ENCODE results near the gene FASTKD1. TPM values are rescaled to one million over a fixed set of nuclear protein-coding genes. Genes with fewer than 3 reads are reported as not detected.
"Not testable (repeated sequence)": the region's sequence is repeated elsewhere in the genome, so short reads cannot be mapped to it uniquely, and the experiment has no call there.

Gene FASTKD1, protein sequence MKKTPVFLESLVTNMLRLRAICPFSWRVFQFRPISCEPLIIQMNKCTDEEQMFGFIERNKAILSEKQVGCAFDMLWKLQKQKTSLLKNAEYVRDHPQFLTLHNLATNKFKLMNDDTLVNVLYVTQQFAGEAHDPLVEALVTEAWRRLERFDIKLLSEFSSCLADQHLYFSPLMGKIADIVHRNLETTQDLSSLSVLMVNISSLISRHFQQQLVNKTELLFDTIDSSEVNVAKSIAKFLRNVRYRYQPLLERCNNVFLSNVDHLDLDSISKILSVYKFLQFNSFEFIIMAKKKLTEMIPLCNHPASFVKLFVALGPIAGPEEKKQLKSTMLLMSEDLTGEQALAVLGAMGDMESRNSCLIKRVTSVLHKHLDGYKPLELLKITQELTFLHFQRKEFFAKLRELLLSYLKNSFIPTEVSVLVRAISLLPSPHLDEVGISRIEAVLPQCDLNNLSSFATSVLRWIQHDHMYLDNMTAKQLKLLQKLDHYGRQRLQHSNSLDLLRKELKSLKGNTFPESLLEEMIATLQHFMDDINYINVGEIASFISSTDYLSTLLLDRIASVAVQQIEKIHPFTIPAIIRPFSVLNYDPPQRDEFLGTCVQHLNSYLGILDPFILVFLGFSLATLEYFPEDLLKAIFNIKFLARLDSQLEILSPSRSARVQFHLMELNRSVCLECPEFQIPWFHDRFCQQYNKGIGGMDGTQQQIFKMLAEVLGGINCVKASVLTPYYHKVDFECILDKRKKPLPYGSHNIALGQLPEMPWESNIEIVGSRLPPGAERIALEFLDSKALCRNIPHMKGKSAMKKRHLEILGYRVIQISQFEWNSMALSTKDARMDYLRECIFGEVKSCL
- total RNA-seq = 112 TPM
- long read RNA-seq, transcript FASTKD1-204 (15 exons, 2,967 nt) = major isoform, 23 of 44 reads
- long read RNA-seq, partial matches to known transcripts = 3 of 44 reads
- long read RNA-seq, other reads (novel, unspliced or antisense) = 14 of 44 reads

DNA sequence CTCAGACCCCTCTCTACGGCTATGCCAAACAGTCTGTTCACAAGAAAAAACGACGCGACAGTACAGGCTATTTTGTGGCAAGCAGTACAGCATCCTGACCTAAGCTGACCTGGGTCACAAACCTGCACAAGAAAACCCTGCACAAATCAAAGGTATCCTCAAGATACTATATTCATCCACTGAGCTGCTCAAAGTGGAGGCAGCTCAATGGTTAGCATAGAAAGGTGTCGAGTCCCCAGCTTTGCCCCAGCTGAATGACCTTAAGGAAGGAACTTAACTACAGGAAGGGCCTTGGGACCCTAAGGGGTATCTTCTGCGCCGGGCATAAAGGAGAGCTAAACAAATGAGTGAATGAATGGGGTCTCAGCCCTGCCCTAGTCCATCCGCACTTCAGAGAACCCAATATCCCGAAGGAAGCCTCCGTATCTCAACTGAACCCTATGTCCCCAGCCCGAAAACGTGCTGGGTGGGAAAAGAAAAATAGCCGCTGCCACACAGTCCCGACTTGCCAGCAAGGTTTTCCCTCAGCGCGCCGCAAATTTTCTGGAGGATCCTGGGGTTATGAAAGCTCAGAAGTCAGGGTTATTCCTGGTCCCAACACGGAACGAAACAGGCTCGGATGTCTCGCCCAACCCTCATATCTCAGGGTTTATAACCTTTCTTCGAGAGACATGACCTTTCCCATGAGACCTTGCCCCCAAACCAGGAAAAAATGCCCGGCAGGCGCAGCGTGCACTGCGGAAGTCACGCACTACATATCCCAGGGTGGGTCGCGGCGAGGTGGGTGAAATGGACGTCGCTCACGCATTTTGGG lies at the start of gene FASTKD1:
TSS of gene FASTKD1 (minus strand) at position 706 of the 814 bp plus-strand sequence. CDS start 1,836 bp downstream, outside the sequence.
- DNase-seq (ENCODE audit: missing footprints) = peak; percentile 95
- intact Hi-C loops (cut with DNase I) = no loop called here
- peak; percentile 99 for ATAC-seq

DNA sequence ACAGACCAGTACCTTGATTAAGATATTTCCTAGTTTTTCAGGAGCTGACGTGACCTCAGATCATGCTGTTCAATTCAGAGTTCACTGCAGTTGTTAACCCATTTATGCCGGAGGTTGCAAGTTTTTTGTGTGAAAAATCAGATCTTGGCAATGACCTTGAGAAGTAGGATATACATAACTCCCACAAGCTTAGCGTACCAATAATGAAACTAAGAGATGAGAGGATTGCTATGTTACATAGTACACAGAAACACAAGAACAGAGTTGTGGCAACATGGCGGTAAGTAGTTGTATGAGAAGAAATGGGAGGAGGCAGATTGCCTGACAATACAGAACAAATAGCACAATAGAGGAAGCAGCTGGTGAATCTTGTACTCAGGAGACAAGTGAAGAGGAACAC lies 49.6 kb upstream of the FASTKD1 start:
- intact Hi-C loops (cut with DNase I) = no loop called here
- ATAC-seq = no peak

DNA sequence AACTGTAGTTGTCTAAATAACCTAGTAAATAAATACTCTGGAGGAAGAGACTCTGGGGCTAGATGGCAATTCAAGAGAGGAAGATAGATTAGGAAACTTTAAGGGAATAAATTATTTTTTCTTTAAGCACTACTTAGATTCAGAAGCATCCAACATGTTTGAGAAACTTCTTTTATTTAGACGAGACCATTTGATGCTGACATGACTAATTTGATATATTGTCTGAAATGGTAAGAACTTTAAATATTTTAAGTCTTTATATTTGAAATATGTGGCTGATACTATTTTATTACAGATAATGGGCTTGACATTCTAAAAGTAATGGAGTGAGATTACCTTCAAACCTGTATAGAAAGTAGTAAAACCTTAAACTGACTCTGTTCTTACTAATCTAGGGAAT lies 46.8 kb upstream of the FASTKD1 start:
- intact Hi-C loops (cut with DNase I) = no loop called here
- no peak for DNase-seq (ENCODE audit: missing footprints)
- ATAC-seq = no peak

More for the DNA sequence above, 49.6 kb upstream of the FASTKD1 start:
- no peak for DNase-seq (ENCODE audit: missing footprints)

DNA sequence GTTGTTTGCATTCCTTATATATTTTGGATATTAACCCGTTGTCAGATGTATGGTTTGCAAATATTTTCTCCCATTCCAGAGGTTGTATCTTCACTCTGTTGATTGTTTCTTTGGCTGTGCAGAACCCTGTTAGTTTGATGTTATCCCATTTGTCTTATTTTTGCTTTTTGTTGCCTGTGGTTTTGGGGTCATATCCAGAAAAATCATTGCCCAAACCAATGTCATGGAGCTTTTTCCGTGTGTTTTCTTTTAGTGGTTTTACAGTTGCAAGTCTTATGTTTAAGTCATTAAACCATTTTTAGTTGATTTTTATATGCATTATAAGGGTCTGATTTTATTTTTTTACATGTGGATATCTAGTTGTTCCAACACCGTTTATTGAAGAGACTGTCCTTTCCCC lies 46.3 kb upstream of the FASTKD1 start:
- no peak for DNase-seq (ENCODE audit: missing footprints)
- intact Hi-C loops (cut with DNase I) = no loop called here

DNA sequence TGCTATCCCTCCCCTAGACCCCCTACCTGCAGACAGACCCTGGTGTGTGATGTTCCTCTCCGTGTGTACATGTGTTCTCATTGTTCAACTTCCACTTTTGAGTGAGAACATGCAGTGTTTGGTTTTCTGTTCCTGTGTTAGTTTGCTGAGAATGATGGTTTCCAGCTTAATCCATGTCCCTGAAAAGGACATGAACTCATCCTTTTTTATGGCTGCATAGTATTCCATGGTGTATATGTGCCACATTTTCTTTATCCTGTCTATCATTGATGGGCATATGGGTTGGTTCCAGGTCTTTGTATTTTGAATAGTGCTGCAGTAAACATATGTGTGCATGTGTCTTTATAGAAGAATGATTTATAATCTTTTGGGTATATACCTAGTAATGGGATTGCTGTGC lies 42.3 kb upstream of the FASTKD1 start:
- ATAC-seq; intact Hi-C loops (cut with DNase I); DNase-seq (ENCODE audit: missing footprints): not testable (repeated sequence)

More for the DNA sequence above, 46.3 kb upstream of the FASTKD1 start:
- no peak for ATAC-seq

DNA sequence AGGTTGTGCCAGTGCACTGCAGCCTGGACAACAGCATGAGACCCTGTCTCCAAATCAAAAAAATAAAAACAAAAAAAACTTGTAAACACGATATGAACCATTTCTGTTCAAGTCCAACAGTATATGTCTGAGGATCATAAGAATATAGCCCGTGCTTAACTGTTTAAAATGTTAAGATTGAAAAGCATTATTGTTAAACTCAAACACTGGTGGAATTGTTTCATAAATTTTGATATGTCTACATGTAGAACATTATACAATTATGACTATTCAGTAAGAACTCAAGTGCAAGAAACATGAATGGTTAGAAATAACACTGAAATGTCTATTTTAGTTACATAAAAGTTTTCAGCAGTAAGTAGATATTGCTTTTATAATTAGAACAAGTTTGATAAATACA lies 40.2 kb upstream of the FASTKD1 start:
- no peak for DNase-seq (ENCODE audit: missing footprints)

DNA sequence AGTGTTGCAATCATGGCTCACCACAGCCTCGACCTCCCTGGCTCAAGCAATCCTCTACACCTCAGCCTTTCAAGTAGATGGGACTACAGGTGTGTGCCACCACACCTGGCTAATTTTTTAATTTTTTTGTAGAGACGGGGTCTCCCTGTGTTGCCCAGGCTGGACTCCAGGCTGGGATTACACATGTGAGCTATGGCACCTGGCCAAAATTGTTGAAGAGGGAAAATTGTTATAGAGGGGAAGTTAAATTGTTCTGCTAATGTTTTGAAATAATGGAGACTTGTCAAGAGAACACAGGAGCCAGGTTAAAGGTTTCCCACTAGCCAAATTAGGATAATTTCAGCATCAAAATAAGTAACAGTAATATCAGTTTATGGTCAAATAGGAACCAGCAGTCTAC lies 35.6 kb upstream of the FASTKD1 start:
- DNase-seq (ENCODE audit: missing footprints) (no peak), ATAC-seq (no peak)
- intact Hi-C loops (cut with DNase I) = no loop called here

More for the DNA sequence above, 40.2 kb upstream of the FASTKD1 start:
- intact Hi-C loops (cut with DNase I) = no loop called here
- ATAC-seq = no peak

DNA sequence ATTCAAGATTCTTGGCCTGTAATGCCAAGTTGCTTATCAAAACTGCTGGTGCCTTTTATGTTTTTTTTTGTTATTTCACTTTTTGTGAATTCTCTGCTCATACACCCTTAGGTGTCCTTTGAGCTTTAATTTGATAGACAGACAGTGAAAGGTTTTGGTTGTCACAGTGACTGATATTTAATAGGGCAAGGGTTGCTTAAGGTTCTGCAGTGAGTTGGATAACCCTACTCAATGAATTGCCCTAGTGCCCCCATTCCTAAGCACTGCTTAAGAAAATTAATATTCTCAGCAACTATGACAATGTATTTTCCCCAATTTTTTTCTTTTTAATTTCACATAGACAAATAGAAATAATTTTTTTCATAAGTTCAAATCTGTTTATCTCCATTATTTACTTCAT lies 25.9 kb upstream of the FASTKD1 start:
- ATAC-seq = no peak
- intact Hi-C loops (cut with DNase I) = no loop called here
- no peak for DNase-seq (ENCODE audit: missing footprints)

DNA sequence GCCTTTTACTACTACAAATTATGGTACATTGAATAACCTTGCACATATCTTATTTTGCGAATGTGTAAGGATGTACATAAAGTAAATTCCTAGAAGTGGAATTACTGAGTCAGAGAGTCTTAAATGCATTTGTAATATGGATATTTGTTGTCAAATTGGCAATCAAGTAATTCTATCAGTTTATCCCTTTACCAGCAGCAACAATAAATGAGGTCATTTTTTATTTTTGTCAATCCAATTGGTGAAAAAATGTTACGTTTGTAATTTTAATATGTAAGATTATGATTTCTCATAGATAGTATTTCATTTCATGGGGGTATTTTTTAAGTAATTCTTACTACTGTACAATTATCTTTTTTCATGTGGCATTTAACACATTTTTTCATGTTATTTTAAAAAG lies 25.3 kb upstream of the FASTKD1 start:
- ATAC-seq = no peak
- intact Hi-C loops (cut with DNase I) = no loop called here
- DNase-seq (ENCODE audit: missing footprints) = no peak

DNA sequence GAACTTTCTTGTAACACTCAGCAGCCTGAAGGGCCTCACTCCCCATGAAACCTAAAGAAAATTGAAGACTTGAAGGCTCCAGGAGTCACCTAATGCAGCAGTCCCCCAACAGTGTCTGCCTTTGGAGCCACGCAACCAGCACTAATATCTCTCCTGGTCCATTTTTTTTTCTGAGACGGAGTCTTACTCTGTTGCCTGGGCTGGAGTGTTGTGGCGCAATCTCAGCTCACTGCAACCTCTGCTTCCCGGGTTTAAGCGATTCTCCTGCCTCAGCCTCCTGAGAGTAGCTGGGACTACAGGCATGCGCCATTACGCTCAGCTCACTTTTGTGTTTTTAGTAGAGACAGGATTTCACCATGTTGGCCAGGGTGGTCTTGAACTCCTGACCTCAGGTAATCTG lies 22.9 kb upstream of the FASTKD1 start:
- ATAC-seq; DNase-seq (ENCODE audit: missing footprints); intact Hi-C loops (cut with DNase I): not testable (repeated sequence)

DNA sequence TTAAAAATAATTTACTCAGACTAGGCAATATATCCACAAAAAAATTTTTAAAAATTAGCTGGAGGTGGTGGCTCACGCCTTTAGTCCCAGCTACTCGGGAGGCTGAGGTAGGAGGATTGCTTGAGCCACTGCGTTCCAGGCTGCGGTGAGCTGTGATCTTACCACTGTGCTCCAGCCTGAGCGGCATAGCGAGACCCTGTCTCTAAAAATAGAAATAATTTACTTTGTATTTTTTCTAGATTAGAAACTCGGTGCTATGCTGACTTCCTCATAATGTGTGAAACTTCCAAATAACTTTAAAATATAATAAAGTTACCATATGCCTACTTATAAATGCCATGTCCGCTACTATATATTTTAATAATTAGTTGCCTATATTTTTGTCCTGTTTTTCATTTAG lies 17.1 kb upstream of the FASTKD1 start:
- ATAC-seq = no peak
- intact Hi-C loops (cut with DNase I) = no loop called here
- DNase-seq (ENCODE audit: missing footprints) = no peak

DNA sequence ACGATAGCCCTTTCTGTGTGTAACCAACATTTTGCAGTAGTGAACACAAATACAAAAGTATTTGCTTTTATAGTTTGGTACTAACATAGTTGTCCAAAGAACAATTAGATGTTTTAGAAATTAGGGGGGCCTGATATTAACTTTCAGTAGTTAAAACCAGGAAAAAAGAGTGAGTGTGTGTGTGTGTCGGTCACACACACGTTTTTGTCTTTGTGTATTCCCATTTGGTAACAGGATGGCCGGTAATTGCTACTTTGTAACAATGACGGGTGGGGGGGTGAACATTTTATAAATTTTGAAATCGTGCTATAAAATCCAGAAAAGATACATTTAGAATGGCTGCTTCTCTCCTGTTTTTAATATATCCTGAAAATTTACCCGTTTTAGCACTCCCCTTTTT lies 12.0 kb upstream of the FASTKD1 start:
- DNase-seq (ENCODE audit: missing footprints) = no peak
- intact Hi-C loops (cut with DNase I) = no loop called here
- ATAC-seq = no peak

DNA sequence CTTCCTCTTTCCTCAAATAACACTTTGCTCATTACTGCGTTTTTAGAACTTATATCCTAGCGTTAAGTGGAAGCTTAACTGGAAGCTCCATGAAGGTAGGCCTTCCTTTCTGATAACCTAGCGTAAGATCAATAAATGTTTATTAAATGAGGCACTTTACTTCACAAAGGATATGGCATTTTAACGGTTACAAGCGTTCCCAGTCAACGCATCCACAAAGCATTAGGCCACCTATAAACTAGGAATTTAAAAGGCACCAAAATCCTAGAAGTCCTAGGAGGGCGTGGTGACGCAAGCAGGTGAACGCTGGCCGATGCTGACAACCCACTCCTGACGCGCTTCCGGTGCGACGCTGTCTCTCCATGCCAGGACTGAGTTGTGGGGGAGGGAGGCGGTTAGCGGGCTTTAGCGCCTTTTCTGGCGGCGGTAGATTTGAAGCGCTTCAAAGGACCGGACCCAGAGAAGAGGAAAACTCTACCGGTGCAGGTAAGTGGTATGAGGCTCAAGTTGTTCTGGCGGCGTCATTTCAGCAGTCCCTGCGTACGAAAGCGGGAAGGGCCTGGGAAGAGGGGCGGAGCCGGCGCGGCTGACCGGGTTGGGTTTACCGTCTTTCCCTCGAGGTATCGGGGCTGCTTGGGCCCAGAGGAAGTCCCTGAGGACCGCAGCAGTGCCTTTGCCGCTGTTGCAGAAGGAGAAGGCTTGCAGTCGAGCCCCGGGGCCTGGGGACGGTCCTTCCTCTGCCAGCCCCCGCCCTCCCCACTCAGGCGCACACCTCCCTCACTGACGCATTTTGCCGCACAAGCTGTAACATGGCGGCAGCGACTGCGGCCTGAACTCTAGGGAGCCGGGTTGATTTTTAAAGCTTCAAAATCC lies 10.6 kb upstream of the FASTKD1 start, which contains the start of gene PPIG:
TSS of gene PPIG (plus strand) at position 347 of the 873 bp plus-strand sequence. CDS start 19,691 bp downstream, outside the sequence.
- intact Hi-C loops (cut with DNase I) = loop anchor here (5.0 kb wide), 1 partner anchor 108 kb away; the partner anchor contains the start of genes CFAP210 and PHOSPHO2
- DNase-seq (ENCODE audit: missing footprints) (peak; percentile 95), ATAC-seq (peak; percentile 95)

DNA sequence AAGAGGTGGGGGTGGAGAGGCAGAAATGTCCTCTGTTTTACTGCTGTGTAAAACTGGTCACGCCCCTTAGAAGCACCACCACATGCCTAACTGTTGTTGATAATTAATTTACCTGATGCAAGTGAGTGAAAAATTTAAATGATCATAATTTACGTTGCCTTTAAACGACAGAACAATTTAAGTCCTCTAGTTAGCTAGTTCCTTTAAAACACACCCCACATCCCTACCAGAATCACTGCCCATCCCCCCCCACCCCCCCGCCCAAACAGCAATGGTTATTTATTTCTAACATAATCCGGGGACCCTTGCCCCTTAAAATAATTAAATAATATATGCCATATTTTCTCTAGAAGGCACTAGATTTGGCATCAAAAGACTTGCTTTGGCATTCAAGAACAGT lies 9.9 kb upstream of the FASTKD1 start:
- DNase-seq (ENCODE audit: missing footprints) (no peak), ATAC-seq (no peak)
- intact Hi-C loops (cut with DNase I) = loop anchor here (5.0 kb wide), 1 partner anchor 109 kb away; the partner anchor contains the start of genes CFAP210 and PHOSPHO2

DNA sequence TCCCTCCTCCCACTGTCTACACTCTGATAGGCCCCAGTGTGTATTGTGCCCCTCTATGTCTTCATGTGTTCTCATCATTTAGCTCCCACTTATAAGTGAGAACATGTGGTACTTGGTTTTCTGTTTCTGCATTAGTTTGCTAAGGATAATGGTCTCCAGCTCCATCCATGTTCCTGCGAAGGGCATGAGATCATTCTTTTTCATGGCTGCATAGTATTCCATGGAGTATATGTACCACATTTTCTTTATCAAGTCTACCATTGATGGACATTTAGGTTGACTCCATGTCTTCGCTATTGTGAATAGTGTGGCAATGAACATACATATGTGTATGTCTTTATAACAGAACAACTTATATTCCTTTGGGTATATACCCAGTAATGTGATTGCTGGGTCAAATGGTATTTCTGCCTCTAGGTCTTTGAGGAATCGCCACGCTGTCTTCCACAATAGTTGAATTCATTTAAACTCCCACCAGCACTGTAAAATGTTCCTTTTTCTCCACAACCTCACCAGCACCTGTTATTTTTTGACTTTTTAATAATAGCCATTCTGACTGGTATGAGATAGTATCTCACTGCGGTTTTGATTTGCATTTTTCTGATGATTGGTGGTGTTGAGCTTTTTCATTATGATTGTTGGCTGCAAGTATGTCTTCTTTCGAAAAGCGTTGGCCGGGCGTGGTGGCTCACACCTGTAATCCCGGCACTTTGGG lies 9.0 kb upstream of the FASTKD1 start:
- intact Hi-C loops (cut with DNase I) = loop anchor here (5.0 kb wide), 1 partner anchor 110 kb away; the partner anchor contains the start of genes CFAP210 and PHOSPHO2
- ATAC-seq; DNase-seq (ENCODE audit: missing footprints): not testable (repeated sequence)

DNA sequence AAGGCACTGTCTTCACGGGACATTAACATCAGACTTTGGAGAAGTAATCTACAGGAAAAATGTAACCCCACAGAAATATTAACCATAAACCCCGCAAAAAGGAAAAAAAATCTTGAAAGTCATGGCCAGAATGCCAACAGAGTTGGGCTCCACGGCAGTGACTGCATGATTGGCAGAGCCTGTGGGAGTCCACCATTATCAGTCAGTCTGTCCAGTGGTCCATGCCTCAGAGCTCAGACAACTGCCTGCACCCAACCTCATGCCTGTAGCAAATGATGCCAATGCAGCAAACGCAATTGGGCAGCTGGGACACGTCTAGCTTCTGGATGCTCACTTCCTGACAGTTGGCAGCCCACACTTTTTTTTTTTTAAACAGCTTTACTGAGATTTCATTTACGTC lies 5.4 kb upstream of the FASTKD1 start:
- ATAC-seq (no peak), DNase-seq (ENCODE audit: missing footprints) (no peak)
- intact Hi-C loops (cut with DNase I) = no loop called here

DNA sequence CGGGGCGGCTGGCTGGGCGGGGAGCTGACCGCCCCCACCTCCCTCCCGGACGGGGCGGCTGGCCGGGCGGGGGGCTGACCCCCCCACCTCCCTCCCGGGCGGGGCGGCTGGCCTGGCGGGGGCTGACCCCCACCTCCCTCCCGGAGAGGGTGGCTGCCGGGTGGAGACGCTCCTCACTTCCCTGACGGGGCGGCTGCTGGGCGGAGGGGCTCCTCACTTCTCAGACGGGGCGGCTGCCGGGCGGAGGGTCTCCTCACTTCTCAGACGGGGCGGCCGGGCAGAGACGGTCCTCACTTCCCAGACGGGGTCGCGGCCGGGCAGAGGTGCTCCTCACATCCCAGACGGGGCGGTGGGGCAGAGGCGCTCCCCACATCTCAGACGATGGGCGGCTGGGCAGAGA lies 1.6 kb upstream of the FASTKD1 start:
- DNase-seq (ENCODE audit: missing footprints); intact Hi-C loops (cut with DNase I); ATAC-seq: not testable (repeated sequence)
